HG03064 (cell line): Measurements from ENCODE around the gene SELENBP1.
"Not testable (repeated sequence)": the region's sequence is repeated elsewhere in the genome, so short reads cannot be mapped to it uniquely, and the experiment has no call there.

ENCODE experiments used
- ATAC-seq: cut with Tn5 transposase; IDR thresholded peaks from one replicate; pipeline ENCODE4 v1.9.1; 2021; ENCODE audit warnings: low read depth; ENCODE audit not compliant: unreplicated experiment

SELENBP1 gene

DNA sequence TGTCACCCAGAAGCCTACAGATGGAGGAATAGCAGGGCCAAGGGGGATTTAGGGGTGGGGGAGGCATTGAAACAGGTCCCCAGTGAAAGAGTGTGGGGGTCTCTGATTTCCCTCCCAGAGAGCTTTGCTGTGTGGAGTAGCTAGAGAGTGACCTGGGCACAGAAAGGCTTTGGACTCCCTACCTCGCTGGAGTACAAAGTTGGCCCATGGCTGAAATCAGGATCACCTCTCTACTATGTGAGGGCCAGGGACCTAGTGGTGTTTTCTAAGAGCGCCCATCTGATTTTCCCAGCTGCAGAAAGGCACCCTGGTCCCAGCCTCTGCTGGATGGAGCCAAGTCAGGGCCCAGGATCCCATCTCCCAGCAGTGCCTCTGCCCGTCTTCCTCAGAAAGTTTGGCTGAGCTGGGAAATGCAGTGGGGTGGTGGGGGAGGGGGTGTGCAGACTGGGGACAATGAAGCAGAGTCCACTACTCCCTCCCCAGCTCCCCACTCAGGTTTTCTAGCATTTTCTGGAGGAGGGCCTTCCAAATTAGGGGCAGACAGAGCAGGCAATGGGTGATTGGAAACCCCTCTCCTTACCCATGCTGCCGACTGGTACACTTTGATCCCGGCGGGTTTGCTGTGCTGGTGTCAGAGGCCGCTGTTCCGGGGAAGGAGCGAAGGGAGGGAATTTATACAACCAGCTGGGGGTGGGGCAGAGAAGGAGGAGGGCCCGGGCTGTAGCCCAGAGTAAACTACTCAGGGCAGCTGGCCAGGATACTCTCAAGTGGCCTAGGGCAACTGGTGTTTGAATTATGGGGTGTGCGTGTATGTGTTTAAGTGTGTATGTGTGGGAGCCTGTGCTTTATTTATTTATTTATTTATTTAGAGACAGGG is at the start of gene SELENBP1:
Gene SELENBP1 (minus strand): TSS at position 648 of the 877 bp plus-strand sequence. CDS start 64 bp downstream, at position 584.
- ATAC-seq = no peak

GRCh38 chr1:151419819-151420218 is 47.3 kb upstream of the SELENBP1 start:
- no peak for ATAC-seq

DNA sequence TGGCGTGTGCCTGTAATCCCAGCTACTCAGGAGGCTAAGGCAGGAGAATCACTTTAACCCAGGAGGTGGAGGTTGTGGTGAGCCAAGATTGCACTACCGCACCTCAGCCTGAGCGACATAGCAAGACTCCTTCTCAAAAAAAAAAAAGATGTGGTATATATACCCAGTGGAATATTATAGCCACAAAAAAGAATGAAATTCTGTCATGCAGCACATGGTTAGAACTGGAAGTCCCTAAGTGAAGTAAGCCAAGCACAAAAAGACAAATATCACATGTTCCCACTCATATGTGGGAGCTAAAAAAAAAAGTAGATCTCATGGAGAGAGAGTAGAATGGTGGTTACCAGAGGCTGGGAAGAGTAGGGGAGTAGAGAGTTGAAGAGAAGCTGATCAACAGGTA is 45.6 kb upstream of the SELENBP1 start:
- no peak for ATAC-seq

- ATAC-seq = no peak
Observed at GRCh38 chr1:151416231-151416630, 43.7 kb upstream of the SELENBP1 start.

DNA sequence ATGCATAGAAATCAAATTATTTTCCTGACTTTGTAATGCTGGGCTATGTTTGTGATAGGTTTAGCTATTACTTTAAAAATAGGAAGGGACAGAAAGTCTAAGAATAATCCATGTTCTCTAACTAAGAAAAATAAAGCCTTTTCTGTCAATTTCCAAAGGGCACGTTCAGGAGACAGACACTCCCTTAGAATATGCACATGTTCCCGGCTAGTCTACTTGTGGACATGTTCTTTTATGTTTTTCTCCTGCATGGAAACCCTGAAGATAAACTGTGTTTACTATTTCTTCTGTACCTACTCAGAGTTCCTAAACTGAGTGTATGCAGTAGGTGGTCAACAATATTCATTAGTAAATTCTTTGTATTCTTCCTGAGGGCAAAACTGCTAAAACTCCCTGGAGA is 39.4 kb upstream of the SELENBP1 start:
- no peak for ATAC-seq

DNA sequence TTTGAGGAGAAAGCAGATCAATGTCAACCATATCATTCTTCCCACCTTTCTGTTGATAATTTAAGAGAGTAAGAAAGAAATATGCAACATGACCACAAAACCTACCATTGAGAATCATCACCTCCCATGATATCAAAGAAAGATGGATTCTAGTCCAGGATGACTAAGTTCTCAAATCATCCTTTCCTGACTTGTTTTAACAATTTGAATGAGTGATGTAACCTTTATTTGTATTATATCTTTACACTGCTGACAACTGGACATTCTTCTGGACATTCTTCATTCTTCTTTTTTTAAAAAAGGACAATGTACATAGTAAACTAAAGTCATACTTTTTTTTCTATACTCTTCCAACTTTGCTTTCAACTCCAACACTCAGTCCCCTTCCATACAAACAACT is 36.4 kb upstream of the SELENBP1 start:
- ATAC-seq = no peak

GRCh38 chr1:151407304-151407703 is 34.8 kb upstream of the SELENBP1 start:
- no peak for ATAC-seq

DNA sequence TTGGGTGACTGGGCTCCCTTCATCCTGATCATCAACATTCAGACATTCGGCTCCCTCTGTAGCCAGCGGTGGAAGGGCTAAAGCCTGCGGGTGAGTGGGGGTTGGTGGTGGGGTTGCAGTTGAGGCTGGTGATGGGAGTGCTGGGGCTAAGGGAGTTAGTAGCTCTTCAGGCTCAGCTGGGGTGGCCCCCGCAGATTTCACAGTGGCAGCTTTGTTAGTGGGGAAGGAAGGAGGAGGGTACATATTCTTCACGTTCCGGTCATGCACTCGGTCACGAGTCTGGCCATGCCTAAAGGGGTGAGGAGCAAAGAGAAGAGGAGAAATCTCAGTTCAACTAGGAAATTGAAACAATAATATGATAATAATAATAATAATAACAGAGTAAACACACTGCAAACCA is 33.7 kb upstream of the SELENBP1 start:
- no peak for ATAC-seq

- ATAC-seq = no peak
Observed at GRCh38 chr1:151405187-151405951, 32.9 kb upstream of the SELENBP1 start.

- ATAC-seq = no peak
Observed at GRCh38 chr1:151403612-151404011, 31.1 kb upstream of the SELENBP1 start.

- ATAC-seq = no peak
Observed at GRCh38 chr1:151402764-151403163, 30.3 kb upstream of the SELENBP1 start.

DNA sequence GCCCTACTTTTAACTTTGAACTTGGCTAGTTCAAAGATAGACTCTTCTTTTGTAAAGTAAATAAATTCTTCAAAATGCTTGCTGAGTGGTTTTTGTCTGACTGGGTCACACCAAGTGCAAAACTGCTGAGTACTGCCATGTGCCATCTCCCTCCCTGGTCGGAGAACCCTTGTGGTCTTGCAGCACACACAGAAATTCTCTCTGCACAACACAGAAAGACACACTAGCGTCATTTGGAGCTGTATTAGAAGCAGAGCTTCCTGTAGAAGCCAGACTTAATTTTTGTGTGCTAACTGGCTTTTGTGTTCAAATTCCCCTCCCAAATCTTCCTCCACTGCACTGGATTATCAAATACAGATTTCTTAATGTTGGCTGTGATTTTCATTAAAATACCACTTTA is 29.4 kb upstream of the SELENBP1 start:
- no peak for ATAC-seq

DNA sequence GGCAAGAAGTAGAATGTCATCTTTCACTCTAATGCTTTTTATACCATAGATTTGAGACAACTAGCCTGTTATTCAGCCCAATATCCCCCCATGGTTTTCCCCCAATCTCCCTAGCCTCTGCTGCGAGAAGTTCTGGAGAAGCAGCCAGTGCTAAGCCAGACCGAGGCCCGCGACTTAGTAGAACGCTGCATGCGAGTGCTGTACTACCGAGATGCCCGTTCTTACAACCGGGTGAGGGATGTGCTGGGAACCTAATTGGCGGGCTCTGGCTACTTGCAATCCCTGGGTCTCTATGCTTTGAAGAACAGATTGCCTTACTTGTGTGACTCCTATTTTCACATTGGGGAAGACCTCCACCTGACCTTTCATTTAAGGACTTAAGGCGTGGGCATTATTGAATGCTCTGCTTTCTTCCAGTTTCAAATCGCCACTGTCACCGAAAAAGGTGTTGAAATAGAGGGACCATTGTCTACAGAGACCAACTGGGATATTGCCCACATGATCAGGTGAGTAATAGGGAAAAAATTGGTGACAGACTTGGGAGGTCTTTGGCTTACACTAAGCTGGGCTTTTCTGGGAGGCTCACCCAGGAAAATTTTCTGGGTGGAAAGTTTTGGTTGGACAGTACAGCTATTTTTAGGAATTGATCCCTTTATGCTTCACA is 28.8 kb upstream of the SELENBP1 start:
- no peak for ATAC-seq

- peak; percentile 80 for ATAC-seq
Observed at GRCh38 chr1:151399324-151400171, 27.0 kb upstream of the SELENBP1 start, which contains the start of gene PSMB4. TSS of gene PSMB4 (plus strand) at chr1:151399573. CDS start at chr1:151399588, 15 bp downstream.

- not testable (repeated sequence) for ATAC-seq
Observed at GRCh38 chr1:151396265-151396664, 23.8 kb upstream of the SELENBP1 start.

GRCh38 chr1:151393583-151393982 is 21.1 kb upstream of the SELENBP1 start:
- no peak for ATAC-seq

DNA sequence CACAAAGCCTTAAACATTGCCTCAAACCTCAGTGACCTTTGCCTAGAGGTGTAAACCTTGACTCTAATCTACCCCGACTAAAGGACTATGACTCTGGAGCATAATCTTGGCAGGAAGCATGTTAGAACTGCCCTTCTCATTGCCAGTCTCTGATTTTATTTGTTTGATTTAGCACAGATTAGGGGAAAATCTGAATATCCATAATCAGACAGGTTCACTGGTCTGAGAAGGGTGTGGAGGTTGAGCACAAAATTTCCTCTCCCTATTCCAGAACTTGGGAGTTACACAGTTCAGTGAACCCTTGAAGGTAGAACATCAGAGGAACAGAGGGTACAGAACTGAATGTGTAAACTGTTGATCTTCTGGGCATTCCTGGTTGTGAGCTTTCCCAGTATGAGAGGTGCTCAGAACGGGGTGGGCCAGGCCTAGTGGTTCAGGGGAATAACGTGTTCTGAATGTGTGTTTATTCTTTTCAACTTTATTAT is 18.6 kb upstream of the SELENBP1 start:
- ATAC-seq = no peak

- ATAC-seq = not testable (repeated sequence)
Observed at GRCh38 chr1:151390221-151391078, 17.9 kb upstream of the SELENBP1 start.

- ATAC-seq = no peak
Observed at GRCh38 chr1:151386002-151386401, 13.5 kb upstream of the SELENBP1 start.
